WI38 (cell line): ENCODE measurements around the gene INVS.

ENCODE experiments used
- H3K4me3 ChIP-seq: 2 replicates; pipeline ENCODE4 v1.5.1; 2011; ENCODE audit warnings: low read depth, mild to moderate bottlenecking, control low read depth, low read length
- CTCF ChIP-seq: IDR thresholded peaks from 2 replicates; pipeline ENCODE4 v1.5.1; 2012; ENCODE audit warnings: low read depth, mild to moderate bottlenecking, control low read depth, low read length

Gene INVS

GRCh38 chr9:100098046-100098886, 777 bp upstream of the INVS start:
- TF ChIP-seq CTCF = no peak
- peak overlapping the region; percentile 89 for H3K4me3 ChIP-seq

GRCh38 chr9:100099722-100100042, 639 bp downstream of the INVS start:
- H3K4me3 ChIP-seq = peak overlapping the region; percentile 89
- TF ChIP-seq CTCF = no peak

GRCh38 chr9:100100146-100100667, 1.2 kb downstream of the INVS start:
- no peak for TF ChIP-seq CTCF
- peak overlapping the region; percentile 89 for H3K4me3 ChIP-seq

- H3K4me3 ChIP-seq = no peak overlapping the region
- TF ChIP-seq CTCF = no peak
Measured at GRCh38 chr9:100101608-100102007, 2.6 kb downstream of the INVS start.

- TF ChIP-seq CTCF = no peak
- H3K4me3 ChIP-seq = no peak overlapping the region
Measured at GRCh38 chr9:100104314-100104713, 5.3 kb downstream of the INVS start.

- TF ChIP-seq CTCF = no peak
- H3K4me3 ChIP-seq = no peak overlapping the region
Measured at GRCh38 chr9:100105861-100106260, 6.8 kb downstream of the INVS start.

- no peak for TF ChIP-seq CTCF
- H3K4me3 ChIP-seq = no peak overlapping the region
Measured at GRCh38 chr9:100106616-100107015, 7.6 kb downstream of the INVS start.
